Activated naive CD4-positive, alpha-beta T cell treated with anti-CD3 and anti-CD28 coated beads, Interleukin-2, amount 50 U/mL, for 24 hours (primary cell): Measurements from ENCODE around the gene CHPF2.

Experiments used
- H3K27ac Mint-ChIP-seq: one replicate; pipeline ENCODE4 v1.8.0; 2021; ENCODE audit warnings: mild to moderate bottlenecking, mixed read lengths
- H3K27me3 Mint-ChIP-seq: one replicate; pipeline ENCODE4 v1.8.0; 2021; ENCODE audit warnings: mixed read lengths
- H3K36me3 Mint-ChIP-seq: one replicate; pipeline ENCODE4 v1.8.0; 2021; ENCODE audit warnings: mixed read lengths
- H3K4me1 Mint-ChIP-seq: one replicate; pipeline ENCODE4 v1.8.0; 2021; ENCODE audit warnings: mixed read lengths
- H3K4me3 Mint-ChIP-seq: one replicate; pipeline ENCODE4 v1.8.0; 2021; ENCODE audit warnings: mild to moderate bottlenecking, mixed read lengths
- H3K9me3 Mint-ChIP-seq: one replicate; pipeline ENCODE4 v1.8.0; 2021; ENCODE audit warnings: mixed read lengths

CHPF2 gene

GRCh38 chr7:151275813-151276577 lies 43.7 kb downstream of the CHPF2 start:
- Mint-ChIP-seq H3K4me3 (peak overlapping the region; percentile 64), H3K27ac (no peak overlapping the region)

GRCh38 chr7:151276666-151277590 lies 44.6 kb downstream of the CHPF2 start:
- no peaks in the 10 kb centered on the region for H3K27me3 Mint-ChIP-seq
- H3K27ac Mint-ChIP-seq, result peak overlapping the region; percentile 41

More at GRCh38 chr7:151275813-151276577, 43.7 kb downstream of the CHPF2 start:
- Mint-ChIP-seq H3K4me1 (peaks cover 44% of the 10 kb centered on the region), H3K27me3 (no peaks in the 10 kb centered on the region), H3K36me3 (no peaks in the 10 kb centered on the region), H3K9me3 (no peaks in the 10 kb centered on the region)

DNA sequence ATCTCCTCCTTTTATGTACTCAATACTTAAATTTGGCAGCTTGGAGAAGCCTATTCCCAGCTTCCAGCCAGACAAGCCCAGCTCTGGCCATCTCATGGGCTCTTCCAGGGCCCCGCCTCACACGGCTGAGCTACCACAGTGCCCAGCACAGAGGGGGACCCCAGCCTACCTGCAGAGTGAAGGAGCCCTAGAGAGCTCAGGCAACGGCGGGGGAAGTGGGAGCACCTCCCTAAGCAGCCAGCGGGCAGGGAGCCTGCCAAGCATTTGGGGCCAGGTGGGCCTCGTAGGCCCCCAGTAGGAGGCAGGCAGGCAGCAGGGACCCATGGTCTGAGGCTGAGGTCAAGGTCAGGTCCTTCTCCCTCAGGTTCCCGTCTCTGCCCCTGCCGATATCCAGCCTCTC lies 45.3 kb downstream of the CHPF2 start:
- no peak overlapping the region for H3K27ac Mint-ChIP-seq
- H3K36me3 Mint-ChIP-seq, result no peaks in the 10 kb centered on the region
- no peaks in the 10 kb centered on the region for H3K27me3 Mint-ChIP-seq
- no peaks in the 10 kb centered on the region for H3K9me3 Mint-ChIP-seq
- H3K4me1 Mint-ChIP-seq, result peaks cover 31% of the 10 kb centered on the region
- H3K4me3 Mint-ChIP-seq, result peak overlapping the region; percentile 67

More at GRCh38 chr7:151276666-151277590, 44.6 kb downstream of the CHPF2 start:
- Mint-ChIP-seq H3K4me1 (peaks cover 38% of the 10 kb centered on the region), H3K36me3 (no peaks in the 10 kb centered on the region), H3K4me3 (peak overlapping the region; percentile 67), H3K9me3 (no peaks in the 10 kb centered on the region)

DNA sequence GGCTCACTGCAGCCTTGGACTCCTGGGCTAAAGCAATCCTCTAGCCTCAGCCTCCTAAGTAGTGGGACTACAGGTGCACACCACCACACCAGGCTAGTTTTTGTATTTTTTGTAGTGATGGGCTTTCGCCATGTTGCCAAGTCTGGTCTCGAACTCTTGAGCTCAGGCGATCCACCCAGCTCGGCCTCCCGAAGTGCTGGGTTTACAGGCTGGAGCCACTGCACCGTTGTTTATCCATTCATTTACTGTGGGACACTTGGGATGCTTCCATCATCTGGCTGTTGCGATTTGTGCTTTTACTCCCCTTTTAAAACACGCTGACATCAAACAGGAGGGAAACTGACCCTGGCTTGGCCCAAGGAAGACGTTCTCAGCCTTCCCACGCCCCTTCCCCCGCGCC lies 46.7 kb downstream of the CHPF2 start:
- Mint-ChIP-seq H3K9me3 (no peaks in the 10 kb centered on the region), H3K4me3 (no peak overlapping the region), H3K27me3 (no peaks in the 10 kb centered on the region), H3K4me1 (peaks cover 23% of the 10 kb centered on the region), H3K27ac (no peak overlapping the region), H3K36me3 (no peaks in the 10 kb centered on the region)

- Mint-ChIP-seq H3K9me3 (no peaks in the 10 kb centered on the region), H3K27me3 (no peaks in the 10 kb centered on the region), H3K27ac (no peak overlapping the region), H3K36me3 (no peaks in the 10 kb centered on the region), H3K4me1 (peaks cover 19% of the 10 kb centered on the region), H3K4me3 (no peak overlapping the region)
Measured at GRCh38 chr7:151279868-151280267, 47.6 kb downstream of the CHPF2 start.

- H3K4me3 Mint-ChIP-seq, result no peak overlapping the region
- no peaks in the 10 kb centered on the region for H3K27me3 Mint-ChIP-seq
- H3K27ac Mint-ChIP-seq, result no peak overlapping the region
- no peaks in the 10 kb centered on the region for H3K9me3 Mint-ChIP-seq
- H3K4me1 Mint-ChIP-seq, result peaks cover 13% of the 10 kb centered on the region
- H3K36me3 Mint-ChIP-seq, result no peaks in the 10 kb centered on the region
Measured at GRCh38 chr7:151280388-151281019, 48.2 kb downstream of the CHPF2 start.

- no peaks in the 10 kb centered on the region for H3K27me3 Mint-ChIP-seq
Measured at GRCh38 chr7:151281686-151282085, 49.4 kb downstream of the CHPF2 start.

DNA sequence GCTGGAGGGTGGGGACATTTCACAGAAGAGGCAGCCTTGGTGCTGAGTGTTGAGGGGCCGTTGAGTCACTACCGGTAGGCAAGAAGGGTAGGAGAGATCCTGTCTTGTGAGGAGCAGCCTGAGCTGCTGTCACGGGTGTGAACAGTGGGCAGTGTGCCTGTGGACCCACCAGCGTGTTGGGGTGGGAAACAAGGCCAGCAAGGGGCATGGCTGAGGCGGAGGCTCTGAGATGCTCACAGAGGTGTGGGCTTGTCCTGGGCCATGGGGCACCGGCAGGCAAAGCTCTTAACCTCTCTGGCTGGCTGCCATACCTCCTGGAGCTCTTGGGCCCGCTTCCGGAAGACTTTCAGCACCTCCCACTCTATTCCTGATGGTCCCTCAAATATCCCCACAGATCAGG lies 49.8 kb downstream of the CHPF2 start:
- no peaks in the 10 kb centered on the region for H3K27me3 Mint-ChIP-seq
- no peak overlapping the region for H3K27ac Mint-ChIP-seq
- no peak overlapping the region for H3K4me3 Mint-ChIP-seq
- no peaks in the 10 kb centered on the region for H3K9me3 Mint-ChIP-seq
- peaks cover 4% of the 10 kb centered on the region for H3K4me1 Mint-ChIP-seq
- no peaks in the 10 kb centered on the region for H3K36me3 Mint-ChIP-seq

More at GRCh38 chr7:151281686-151282085, 49.4 kb downstream of the CHPF2 start:
- Mint-ChIP-seq H3K4me3 (no peak overlapping the region), H3K9me3 (no peaks in the 10 kb centered on the region), H3K27ac (no peak overlapping the region), H3K4me1 (peaks cover 5% of the 10 kb centered on the region), H3K36me3 (no peaks in the 10 kb centered on the region)

- no peaks in the 10 kb centered on the region for H3K9me3 Mint-ChIP-seq
- no peaks in the 10 kb centered on the region for H3K4me1 Mint-ChIP-seq
- H3K4me3 Mint-ChIP-seq, result no peak overlapping the region
- H3K27ac Mint-ChIP-seq, result no peak overlapping the region
- no peaks in the 10 kb centered on the region for H3K36me3 Mint-ChIP-seq
- no peaks in the 10 kb centered on the region for H3K27me3 Mint-ChIP-seq
Measured at GRCh38 chr7:151283302-151283701, 51.0 kb downstream of the CHPF2 start.

DNA sequence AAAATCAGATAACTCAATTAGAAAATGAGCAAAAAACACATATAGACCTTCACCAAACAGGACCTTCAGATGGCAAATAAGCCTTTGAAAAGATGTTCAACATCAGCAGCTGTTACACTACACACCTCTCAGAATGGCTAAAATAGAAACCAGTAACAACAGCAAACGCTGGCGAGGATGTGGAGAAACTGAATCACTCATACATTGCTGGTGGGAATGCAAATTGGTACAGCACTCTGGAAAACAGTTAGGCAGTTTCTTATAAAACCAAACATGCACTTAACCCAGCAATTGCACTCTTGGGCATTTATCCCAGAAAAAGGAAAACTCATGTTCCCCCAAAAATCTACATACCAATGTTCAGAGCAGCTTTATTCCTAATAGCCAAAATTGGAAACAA lies 53.9 kb downstream of the CHPF2 start:
- Mint-ChIP-seq H3K27ac (peak overlapping the region; percentile 48), H3K4me1 (no peaks in the 10 kb centered on the region), H3K9me3 (no peaks in the 10 kb centered on the region), H3K4me3 (no peak overlapping the region), H3K27me3 (no peaks in the 10 kb centered on the region), H3K36me3 (no peaks in the 10 kb centered on the region)
